ENCODE results near the gene SPAG9. TPM values are rescaled to one million over a fixed set of nuclear protein-coding genes. Genes with fewer than 3 reads are reported as not detected.
A peak's percentile ranks its signal among the peaks of the same experiment; 100 is the strongest.

The SPAG9 gene
- total RNA-seq, 1 donor from 2014 or later: 104 TPM

- DNase-seq (ENCODE audit: low read depth in 2 of 2): peak; percentile 91 to 96
These were observed 201.2 kb downstream of the SPAG9 start for GRCh38 chr17:50919321-50920040.

GRCh38 chr17:50918933-50919296 lies 201.8 kb downstream of the SPAG9 start:
- DNase-seq (ENCODE audit: low read depth in 2 of 2): peak in 1 of 2 donors; percentile 40

GRCh38 chr17:50918071-50918932 lies 202.4 kb downstream of the SPAG9 start:
- peak; percentile 14 to 22 for DNase-seq (ENCODE audit: low read depth in 2 of 2)

- no peak for DNase-seq (ENCODE audit: low read depth in 2 of 2)
These were observed 203.3 kb downstream of the SPAG9 start for GRCh38 chr17:50917418-50917743.

- no peak for DNase-seq (ENCODE audit: low read depth in 2 of 2)
These were observed 203.8 kb downstream of the SPAG9 start for GRCh38 chr17:50916708-50917417.

- no peak for DNase-seq (ENCODE audit: low read depth in 2 of 2)
These were observed 204.5 kb downstream of the SPAG9 start for GRCh38 chr17:50916026-50916707.

GRCh38 chr17:50914505-50915063 lies 206.1 kb downstream of the SPAG9 start:
- no peak for DNase-seq (ENCODE audit: low read depth in 2 of 2)

GRCh38 chr17:50913120-50913519 lies 207.5 kb downstream of the SPAG9 start:
- no peak for DNase-seq (ENCODE audit: low read depth in 2 of 2)

Other genes starting within 250 kb of the SPAG9 start
- 87.7 and 133 TPM in 2 replicates for gene NME1, start 32.7 kb upstream of the SPAG9 start, total RNA-seq
- gene NME2, start 45.5 kb upstream of the SPAG9 start, total RNA-seq: 603 and 811 TPM in 2 replicates
- gene MBTD1, start 139.2 kb upstream of the SPAG9 start, total RNA-seq: 8.9 and 12.1 TPM in 2 replicates
- gene UTP18, start 139.7 kb upstream of the SPAG9 start, total RNA-seq: 26.2 and 26.6 TPM in 2 replicates